ENCODE data around the gene SAA1. TPM values are rescaled to one million over a fixed set of nuclear protein-coding genes. Genes with fewer than 3 reads are reported as not detected.
"Not testable (repeated sequence)": the region's sequence is repeated elsewhere in the genome, so short reads cannot be mapped to it uniquely, and the experiment has no call there.

The SAA1 gene
- total RNA-seq, 1 experiment from 2014 or later, result 7.9 TPM

DNA sequence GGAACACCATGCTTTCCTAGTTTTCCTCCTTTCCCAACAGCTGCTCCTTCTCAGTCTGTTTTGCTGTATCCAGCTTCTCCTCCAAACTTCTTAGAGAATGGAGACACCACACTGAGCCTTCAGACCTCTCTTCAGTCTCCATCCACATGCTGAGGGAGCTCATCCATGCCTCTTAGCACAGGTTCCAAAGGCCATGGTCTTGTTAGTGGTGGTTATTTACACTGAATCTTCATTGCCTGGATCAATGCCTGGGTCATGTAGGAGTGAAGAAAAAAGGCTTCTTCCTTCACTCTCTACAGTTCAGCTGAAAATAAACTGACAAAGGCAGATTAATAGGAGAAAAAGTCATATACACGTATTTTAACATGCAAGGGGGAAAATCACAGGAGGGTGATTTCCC, 26.4 kb upstream of the SAA1 start:
- no TSS peak for BruUV-seq (replicated peaks)
- no peak for TF ChIP-seq SIN3A (IDR thresholded peaks at IDR 0.05; ENCODE audit: borderline replicate concordance, insufficient read depth, low read depth, low read length)
- no peak for TF ChIP-seq TCF7L2 (IDR thresholded peaks at IDR 0.05; ENCODE audit: low read depth, low read length)
- H3K27ac ChIP-seq (ENCODE audit: low read length), result no peak overlapping the region
- in situ Hi-C loops (cut with HindIII; ENCODE audit: low pct_unique_long_range_greater_than_20kb, low sequenced_read_pairs), result no loop called here
- H3K27me3 ChIP-seq (ENCODE audit: control insufficient read depth, insufficient read depth, low read length), result peaks cover 17% of the 10 kb centered on the region; the same call in 1 of the 2 replicates
- no peak for DNase-seq (ENCODE audit: low read depth, low spot score)
- POLR2A ChIA-PET, result no interaction called here
- CTCF ChIA-PET, result no interaction called here
- H3K36me3 ChIP-seq (ENCODE audit: control insufficient read depth, insufficient read depth, low read length), result no peaks in the 10 kb centered on the region
- no peaks in the 10 kb centered on the region for H3K9me3 ChIP-seq (ENCODE audit: control insufficient read depth, insufficient read depth, low read depth, low read length)
- ATAC-seq, result no peak
- H3K4me3 ChIP-seq (ENCODE audit: low read depth in 2 of 2, low read length in 2 of 2), result no peak overlapping the region
- no peaks in the 10 kb centered on the region for H3K4me1 ChIP-seq (ENCODE audit: control insufficient read depth, insufficient read depth, low read length)
- intact Hi-C loops (cut with micrococcal nuclease; ENCODE audit: unreplicated experiment), result no loop called here

GRCh38 chr11:18243783-18244362, 22.2 kb upstream of the SAA1 start:
- ChIA-PET POLR2A (interaction anchor here (0.6 kb wide), 1 partner anchor 155 kb away, joined by 4 read pairs; no protein-coding TSS in a partner anchor), CTCF (no interaction called here)
- Histone ChIP-seq H3K9me3 (ENCODE audit: control insufficient read depth, insufficient read depth, low read depth, low read length) (no peaks in the 10 kb centered on the region), H3K27ac (ENCODE audit: low read length) (no peak overlapping the region), H3K27me3 (ENCODE audit: control insufficient read depth, insufficient read depth, low read length) (peaks cover 8% of the 10 kb centered on the region; the same call in 1 of the 2 replicates), H3K4me1 (ENCODE audit: control insufficient read depth, insufficient read depth, low read length) (no peaks in the 10 kb centered on the region), H3K36me3 (ENCODE audit: control insufficient read depth, insufficient read depth, low read length) (no peaks in the 10 kb centered on the region), H3K4me3 (ENCODE audit: low read depth in 2 of 2, low read length in 2 of 2) (no peak overlapping the region)
- in situ Hi-C loops (cut with HindIII; ENCODE audit: low pct_unique_long_range_greater_than_20kb, low sequenced_read_pairs), result no loop called here
- DNase-seq (ENCODE audit: low read depth, low spot score), result peak; percentile 54
- BruUV-seq (replicated peaks), result no TSS peak
- ATAC-seq, result peak; percentile 78
- TF ChIP-seq CTCF (IDR thresholded peaks at IDR 0.05) (peak; percentile 91), TCF7L2 (IDR thresholded peaks at IDR 0.05; ENCODE audit: low read depth, low read length) (no peak)
- intact Hi-C loops (cut with micrococcal nuclease; ENCODE audit: unreplicated experiment), result no loop called here

- ATAC-seq, result no peak
- BruUV-seq (replicated peaks), result no TSS peak
- H3K4me1 ChIP-seq (ENCODE audit: control insufficient read depth, insufficient read depth, low read length), result no peaks in the 10 kb centered on the region
- no peak overlapping the region for H3K27ac ChIP-seq (ENCODE audit: low read length)
- no peaks in the 10 kb centered on the region for H3K9me3 ChIP-seq (ENCODE audit: control insufficient read depth, insufficient read depth, low read depth, low read length)
- H3K4me3 ChIP-seq (ENCODE audit: low read depth in 2 of 2, low read length in 2 of 2), result no peak overlapping the region
- POLR2A ChIA-PET, result no interaction called here
- no peaks in the 10 kb centered on the region for H3K27me3 ChIP-seq (ENCODE audit: control insufficient read depth, insufficient read depth, low read length)
- DNase-seq (ENCODE audit: low read depth, low spot score), result no peak
- H3K36me3 ChIP-seq (ENCODE audit: control insufficient read depth, insufficient read depth, low read length), result no peaks in the 10 kb centered on the region
- no peak for TF ChIP-seq CTCF (IDR thresholded peaks at IDR 0.05)
- TF ChIP-seq SIN3A (IDR thresholded peaks at IDR 0.05; ENCODE audit: borderline replicate concordance, insufficient read depth, low read depth, low read length), result no peak
- TF ChIP-seq REST (IDR thresholded peaks at IDR 0.05; ENCODE audit: insufficient read depth in 1 of 2, low read depth in 2 of 2, low read length in 1 of 2), result no peak
- TF ChIP-seq TCF7L2 (IDR thresholded peaks at IDR 0.05; ENCODE audit: low read depth, low read length), result no peak
- no peak for TF ChIP-seq POLR2AphosphoS5 (IDR thresholded peaks at IDR 0.05; ENCODE audit: low read depth, low read length)
- in situ Hi-C loops (cut with HindIII; ENCODE audit: low pct_unique_long_range_greater_than_20kb, low sequenced_read_pairs) (no loop called here), intact Hi-C loops (cut with micrococcal nuclease; ENCODE audit: unreplicated experiment) (no loop called here)
- CTCF ChIA-PET, result interaction anchor here (0.5 kb wide), 1 partner anchor 25 kb away, joined by 3 read pairs; no protein-coding TSS in a partner anchor
These were observed 20.7 kb upstream of the SAA1 start for GRCh38 chr11:18245396-18245795.

- peak; percentile 18; the same call in 1 of the 2 replicates for ATAC-seq
- H3K27me3 ChIP-seq (ENCODE audit: control insufficient read depth, insufficient read depth, low read length); H3K9me3 ChIP-seq (ENCODE audit: control insufficient read depth, insufficient read depth, low read depth, low read length); BruUV-seq (replicated peaks); H3K4me3 ChIP-seq (ENCODE audit: low read depth in 2 of 2, low read length in 2 of 2); POLR2A ChIA-PET; in situ Hi-C loops (cut with HindIII; ENCODE audit: low pct_unique_long_range_greater_than_20kb, low sequenced_read_pairs); intact Hi-C loops (cut with micrococcal nuclease; ENCODE audit: unreplicated experiment); H3K27ac ChIP-seq (ENCODE audit: low read length); DNase-seq (ENCODE audit: low read depth, low spot score); H3K36me3 ChIP-seq (ENCODE audit: control insufficient read depth, insufficient read depth, low read length); H3K4me1 ChIP-seq (ENCODE audit: control insufficient read depth, insufficient read depth, low read length): not testable (repeated sequence)
- CTCF ChIA-PET, result interaction anchor here (0.6 kb wide), 1 partner anchor 290 kb away, joined by 14 read pairs; no protein-coding TSS in a partner anchor
These were observed 19.5 kb upstream of the SAA1 start for GRCh38 chr11:18246379-18247190.
